ENCODE results near the gene CFAP107.

DNA sequence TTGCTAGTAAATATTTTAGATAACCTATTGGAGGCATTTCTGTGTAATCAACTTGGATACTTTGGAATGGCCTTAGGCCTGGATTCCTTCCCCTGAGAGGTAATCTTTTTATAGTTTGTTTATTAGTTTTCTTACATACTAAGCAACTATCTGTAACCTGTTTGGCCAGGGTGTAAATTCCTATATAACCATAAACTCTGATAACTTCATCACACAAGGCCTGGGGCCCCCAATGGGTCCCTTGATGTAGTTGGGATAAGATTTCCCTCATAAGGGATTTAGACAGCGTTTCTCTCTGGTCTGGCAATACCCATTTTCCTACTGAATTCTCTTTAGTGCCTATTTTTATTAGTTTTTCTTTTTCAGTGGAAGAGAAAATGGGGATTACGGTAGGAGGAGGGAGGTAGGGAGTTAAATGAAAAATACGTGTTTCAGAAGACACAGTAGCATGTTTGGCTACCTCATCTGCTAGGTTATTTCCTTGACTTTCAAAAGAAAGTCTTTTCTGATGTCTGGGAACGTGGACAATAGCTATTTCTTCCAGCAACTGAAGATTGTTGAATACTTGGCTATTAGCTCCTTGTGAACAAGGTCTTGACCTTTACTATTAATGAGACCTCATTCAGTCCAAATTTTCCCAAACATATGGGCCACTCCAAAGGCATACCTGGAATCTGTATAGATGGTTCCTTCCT lies 37.5 kb upstream of the CFAP107 start:
- TF ChIP-seq CTCF (IDR thresholded peaks at IDR 0.05) (no peak), POLR2A (IDR thresholded peaks at IDR 0.05) (no peak), POLR2AphosphoS5 (IDR thresholded peaks at IDR 0.05; ENCODE audit: insufficient read depth in 1 of 2, low read depth in 1 of 2) (no peak)
